Testis (tissue), 2 donors: ENCODE data around the gene DDX50.

ENCODE experiments used
- CTCF ChIP-seq, 3 experiments: fragments of 450-650 bp in 2 of 3; fragments of 200-600 bp in 1 of 3; sonication (generic) in 1 of 3; IDR thresholded peaks; one replicate each; pipeline ENCODE4 v1.5.1; 2016 to 2019; ENCODE audit warnings: antibody characterized with exemption in 3 of 3, mild to moderate bottlenecking in 2 of 3, moderate library complexity in 1 of 3
- POLR2A ChIP-seq: fragments of 450-650 bp; IDR thresholded peaks from one replicate; pipeline ENCODE4 v1.6.1; 2017; ENCODE audit warnings: antibody characterized with exemption, mild to moderate bottlenecking, moderate library complexity

GRCh38 chr10:68938117-68938516, 37.0 kb downstream of the DDX50 start:
- TF ChIP-seq CTCF (IDR thresholded peaks at IDR 0.05) (no peak), POLR2A (no peak)
